Epithelial cell of esophagus (primary cell): ENCODE data around the gene BIN2.

Source experiments
- DNase-seq: peaks from one replicate; pipeline ENCODE4 v3.0.0; 2010; ENCODE audit warnings: low read depth
- H3K4me3 ChIP-seq: 2 replicates; pipeline ENCODE4 v1.5.1; 2011; ENCODE audit warnings: mild to moderate bottlenecking, low read length, control low read depth
- TF ChIP-seq, protein P1 (sequence below): IDR thresholded peaks from 2 replicates; pipeline ENCODE4 v1.5.1; 2011; ENCODE audit warnings: low read depth, mild to moderate bottlenecking, low read length, control low read depth, inconsistent platforms; ENCODE audit not compliant: insufficient read depth; ENCODE audit errors: missing control alignments

The BIN2 gene

DNA sequence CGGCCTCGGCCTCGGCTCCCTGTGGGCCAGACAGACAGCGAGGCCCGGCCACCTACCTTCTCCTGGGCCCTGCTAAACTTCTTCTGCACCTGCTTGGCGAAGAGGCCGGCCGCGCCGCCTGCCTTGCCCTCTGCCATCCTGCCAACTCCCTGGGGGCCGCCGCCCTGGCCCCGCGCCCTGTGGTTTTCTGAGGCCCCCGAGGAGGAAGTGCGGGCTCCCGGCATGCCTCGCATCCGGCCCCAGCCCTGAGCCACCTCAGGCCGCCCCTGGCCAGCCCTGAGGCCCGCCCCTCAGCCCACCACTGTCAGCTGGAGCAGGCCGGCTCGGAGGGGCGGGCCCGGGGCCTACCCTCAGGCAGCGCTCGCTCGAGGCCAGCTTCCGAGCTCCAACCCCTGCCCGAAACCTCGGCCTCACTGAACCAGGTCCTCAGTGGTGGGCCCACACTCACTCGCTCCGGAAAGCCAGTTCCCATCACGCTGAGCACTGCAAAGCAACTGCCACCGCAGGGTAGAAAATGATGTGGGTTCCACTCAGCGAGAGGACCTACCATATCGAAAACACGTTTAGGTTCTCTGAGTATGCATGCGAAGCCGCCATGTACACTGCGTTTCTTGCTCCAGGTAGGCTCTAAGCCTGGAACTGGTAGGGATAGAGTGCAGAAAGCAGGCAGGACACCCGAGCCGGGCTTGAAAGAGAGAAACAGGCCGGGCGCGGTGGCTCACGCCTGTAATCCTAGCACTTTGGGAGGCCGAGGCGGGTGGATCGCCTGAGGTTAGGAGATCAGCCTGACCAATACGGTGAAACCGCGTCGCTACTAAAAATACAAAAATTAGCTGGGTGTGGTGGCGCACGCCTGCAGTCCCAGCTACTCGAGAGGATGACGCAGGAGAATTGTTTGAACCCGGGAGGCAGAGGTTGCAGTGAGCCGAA is at the start of gene BIN2:
Gene BIN2 (minus strand): TSS at position 209 of the 930 bp plus-strand sequence. CDS start 72 bp downstream, at position 137.
- no peak for DNase-seq
- TF ChIP-seq, protein P1, sequence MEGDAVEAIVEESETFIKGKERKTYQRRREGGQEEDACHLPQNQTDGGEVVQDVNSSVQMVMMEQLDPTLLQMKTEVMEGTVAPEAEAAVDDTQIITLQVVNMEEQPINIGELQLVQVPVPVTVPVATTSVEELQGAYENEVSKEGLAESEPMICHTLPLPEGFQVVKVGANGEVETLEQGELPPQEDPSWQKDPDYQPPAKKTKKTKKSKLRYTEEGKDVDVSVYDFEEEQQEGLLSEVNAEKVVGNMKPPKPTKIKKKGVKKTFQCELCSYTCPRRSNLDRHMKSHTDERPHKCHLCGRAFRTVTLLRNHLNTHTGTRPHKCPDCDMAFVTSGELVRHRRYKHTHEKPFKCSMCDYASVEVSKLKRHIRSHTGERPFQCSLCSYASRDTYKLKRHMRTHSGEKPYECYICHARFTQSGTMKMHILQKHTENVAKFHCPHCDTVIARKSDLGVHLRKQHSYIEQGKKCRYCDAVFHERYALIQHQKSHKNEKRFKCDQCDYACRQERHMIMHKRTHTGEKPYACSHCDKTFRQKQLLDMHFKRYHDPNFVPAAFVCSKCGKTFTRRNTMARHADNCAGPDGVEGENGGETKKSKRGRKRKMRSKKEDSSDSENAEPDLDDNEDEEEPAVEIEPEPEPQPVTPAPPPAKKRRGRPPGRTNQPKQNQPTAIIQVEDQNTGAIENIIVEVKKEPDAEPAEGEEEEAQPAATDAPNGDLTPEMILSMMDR, result no peak
- no peak within 1 kb of the TSS for H3K4me3 ChIP-seq

DNA sequence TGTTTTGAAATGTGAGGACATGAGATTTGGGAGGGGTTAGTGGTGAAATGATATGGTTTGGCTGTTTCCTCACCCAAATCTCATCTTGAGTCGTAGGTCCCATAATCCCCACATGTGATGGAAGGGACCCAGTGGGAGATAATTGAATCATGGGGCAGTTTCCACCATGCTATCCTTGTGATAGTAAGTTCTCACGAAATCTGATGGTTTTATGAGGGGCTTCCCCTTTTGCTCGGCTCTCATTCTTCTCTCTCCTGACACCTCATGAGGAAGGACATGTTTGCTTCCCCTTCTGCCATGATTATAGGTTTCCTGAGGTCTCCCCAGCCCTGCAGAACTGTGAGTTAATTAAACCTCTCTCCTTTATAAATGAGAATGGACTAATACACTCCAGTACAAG is 49.2 kb upstream of the BIN2 start:
- no peak for DNase-seq
- TF ChIP-seq, protein P1, result no peak
- H3K4me3 ChIP-seq, result no peak overlapping the region

DNA sequence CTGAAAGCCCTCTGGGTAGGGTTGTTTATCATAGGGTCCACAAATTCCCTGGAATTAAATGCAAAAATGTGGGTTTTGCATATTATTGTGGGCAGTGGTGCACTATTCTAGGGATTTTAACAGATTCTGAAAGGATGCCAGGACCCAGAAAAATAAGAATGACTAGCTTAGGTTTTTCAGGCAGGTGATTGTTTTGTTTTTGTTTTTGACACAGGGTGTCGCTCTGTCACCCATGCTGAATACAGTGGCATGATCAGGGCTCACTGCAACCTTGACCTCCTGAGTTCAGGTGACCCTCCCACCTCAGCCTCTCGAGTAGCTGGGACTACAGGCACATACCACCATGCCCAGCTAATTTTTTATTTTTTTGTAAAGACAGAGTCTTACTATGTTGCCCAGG is 48.0 kb upstream of the BIN2 start:
- DNase-seq, result no peak
- H3K4me3 ChIP-seq, result no peak overlapping the region
- TF ChIP-seq, protein P1, result peak; percentile 5

DNA sequence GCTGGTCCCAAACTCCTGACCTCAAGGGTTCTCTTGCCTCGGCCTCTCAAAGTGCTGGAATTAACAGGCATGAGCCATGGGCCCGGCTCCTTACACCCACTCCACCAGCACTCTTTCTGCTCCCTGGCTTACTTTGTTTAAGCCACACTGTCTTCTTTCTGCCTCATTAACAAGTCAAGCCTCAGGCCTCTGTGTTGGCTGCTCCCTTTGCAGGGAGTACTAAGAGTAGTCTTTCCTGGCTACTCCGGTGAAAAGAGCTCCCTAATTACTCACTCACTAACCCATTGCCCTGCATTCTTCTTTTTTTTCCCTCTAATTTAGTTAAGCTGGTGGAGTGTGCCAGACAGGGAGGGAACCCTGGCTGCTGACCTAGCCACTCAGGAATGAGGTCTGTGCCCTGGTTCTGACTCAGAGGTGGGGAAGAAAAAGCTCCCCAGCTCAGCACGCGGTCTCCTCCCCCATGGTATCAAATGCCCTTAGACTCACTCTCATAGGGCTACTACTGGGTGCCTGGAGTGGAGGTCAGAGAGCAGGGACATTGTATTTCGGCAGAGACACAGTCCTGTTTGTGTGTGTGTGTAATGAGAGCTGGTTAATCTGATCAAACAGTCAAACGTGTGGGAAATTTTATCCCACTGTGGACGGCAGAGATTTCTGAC is 47.5 kb upstream of the BIN2 start:
- TF ChIP-seq, protein P1, result no peak
- no peak overlapping the region for H3K4me3 ChIP-seq
- DNase-seq, result peak; percentile 97

DNA sequence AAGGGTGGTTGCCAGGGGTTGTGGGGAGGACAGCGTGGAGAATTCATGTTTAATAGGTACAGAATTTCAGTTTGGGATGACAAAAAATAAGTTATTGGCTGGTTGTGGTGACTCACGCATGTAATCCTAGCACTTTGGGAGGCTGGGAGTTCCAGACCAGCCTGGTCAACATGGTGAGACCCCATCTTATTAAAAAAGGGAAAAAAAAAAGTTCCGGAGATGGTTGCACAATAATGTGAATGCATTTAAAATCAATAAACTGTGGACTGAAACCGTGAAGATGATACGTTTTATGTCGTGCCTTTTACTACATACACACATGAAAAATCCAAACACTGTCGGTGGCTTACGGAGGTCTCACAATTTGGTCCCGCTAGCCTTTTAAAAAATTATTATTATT is 46.7 kb upstream of the BIN2 start:
- no peak for DNase-seq
- TF ChIP-seq, protein P1, result no peak
- no peak overlapping the region for H3K4me3 ChIP-seq

DNA sequence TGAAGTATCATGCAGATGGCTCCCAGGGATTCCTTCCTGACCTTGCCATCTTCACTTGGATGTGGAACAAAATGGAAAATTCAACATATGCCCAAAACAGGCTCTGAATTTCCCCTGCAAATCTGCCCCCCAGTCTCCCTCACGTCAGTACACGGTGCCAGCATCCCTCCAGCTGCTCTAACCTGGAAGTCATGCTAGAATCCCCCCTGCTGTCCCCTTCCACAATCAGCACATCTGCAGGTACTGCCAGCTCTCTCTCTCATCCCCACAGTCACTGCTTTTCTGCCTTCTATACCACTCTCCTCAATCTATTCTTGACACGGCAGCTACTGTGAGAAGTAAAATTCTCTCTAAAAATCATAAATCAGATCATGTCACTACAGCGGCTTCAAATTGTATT is 45.6 kb upstream of the BIN2 start:
- DNase-seq, result no peak
- TF ChIP-seq, protein P1, result no peak
- no peak overlapping the region for H3K4me3 ChIP-seq
